ENCODE measurements around the gene KRT76. TPM values are rescaled to one million over a fixed set of nuclear protein-coding genes. Genes with fewer than 3 reads are reported as not detected.

The KRT76 gene
- total RNA-seq, 4 donors from 2014 or later: 0.15 TPM; not detected in 3

DNA sequence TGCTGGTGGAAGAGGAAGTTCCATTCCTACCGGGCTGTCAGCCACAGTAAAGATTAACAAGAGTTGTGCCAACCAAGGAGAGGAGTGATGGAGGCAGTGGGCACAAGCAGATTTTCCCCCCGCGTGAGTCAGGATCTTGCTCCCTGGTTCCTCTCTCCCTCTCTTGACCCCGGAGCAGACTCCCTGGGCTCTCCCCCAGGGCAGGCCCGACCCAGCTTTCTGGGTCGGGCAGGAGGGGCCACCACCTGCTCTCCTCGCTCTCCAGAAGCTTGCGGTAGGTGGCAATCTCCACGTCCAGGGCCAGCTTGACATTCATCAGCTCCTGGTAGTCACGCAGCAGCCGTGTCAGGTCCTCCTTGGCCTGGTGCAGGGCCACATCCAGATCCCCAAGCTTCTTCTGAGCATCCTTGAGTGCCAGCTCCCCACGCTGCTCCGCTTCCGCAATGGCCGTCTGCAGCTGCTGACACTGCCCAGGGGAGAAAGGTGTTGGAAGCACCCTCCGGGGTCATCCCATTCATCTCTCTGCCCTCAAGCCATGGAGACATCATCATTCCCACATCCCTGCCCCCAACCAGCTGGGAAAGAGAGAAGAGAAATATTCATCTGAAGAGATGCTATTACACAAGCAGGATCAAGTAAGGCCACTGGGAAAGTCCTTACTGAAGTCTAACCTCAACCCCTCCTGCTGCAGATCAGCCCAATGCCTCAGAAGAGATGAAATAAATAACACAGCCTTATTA lies 45.8 kb upstream of the KRT76 start:
- Histone ChIP-seq H3K9me3 (no peaks in the 10 kb centered on the region), H3K4me1 (peaks cover 0 to 4% (median 0%) of the 10 kb centered on the region in 3 donors), H3K36me3 (no peaks in the 10 kb centered on the region), H3K4me3 (no peak overlapping the region), H3K27ac (no peak overlapping the region), H3K27me3 (peaks cover 11% of the 10 kb centered on the region)
- 0% methylated on average over 1 of the region's 16 CpGs; no CpG with 5 or more reads in 1 of the 2 donors for WGBS, 2 donors (ENCODE audit: low coverage in 1 of 2)
- ATAC-seq: no peak
- TF ChIP-seq EP300 (IDR thresholded peaks at IDR 0.05): no peak
- TF ChIP-seq, protein P1, sequence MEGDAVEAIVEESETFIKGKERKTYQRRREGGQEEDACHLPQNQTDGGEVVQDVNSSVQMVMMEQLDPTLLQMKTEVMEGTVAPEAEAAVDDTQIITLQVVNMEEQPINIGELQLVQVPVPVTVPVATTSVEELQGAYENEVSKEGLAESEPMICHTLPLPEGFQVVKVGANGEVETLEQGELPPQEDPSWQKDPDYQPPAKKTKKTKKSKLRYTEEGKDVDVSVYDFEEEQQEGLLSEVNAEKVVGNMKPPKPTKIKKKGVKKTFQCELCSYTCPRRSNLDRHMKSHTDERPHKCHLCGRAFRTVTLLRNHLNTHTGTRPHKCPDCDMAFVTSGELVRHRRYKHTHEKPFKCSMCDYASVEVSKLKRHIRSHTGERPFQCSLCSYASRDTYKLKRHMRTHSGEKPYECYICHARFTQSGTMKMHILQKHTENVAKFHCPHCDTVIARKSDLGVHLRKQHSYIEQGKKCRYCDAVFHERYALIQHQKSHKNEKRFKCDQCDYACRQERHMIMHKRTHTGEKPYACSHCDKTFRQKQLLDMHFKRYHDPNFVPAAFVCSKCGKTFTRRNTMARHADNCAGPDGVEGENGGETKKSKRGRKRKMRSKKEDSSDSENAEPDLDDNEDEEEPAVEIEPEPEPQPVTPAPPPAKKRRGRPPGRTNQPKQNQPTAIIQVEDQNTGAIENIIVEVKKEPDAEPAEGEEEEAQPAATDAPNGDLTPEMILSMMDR (IDR thresholded peaks at IDR 0.05): no peak
- TF ChIP-seq POLR2AphosphoS5 (IDR thresholded peaks at IDR 0.05): no peak
- no peak for TF ChIP-seq POLR2A (IDR thresholded peaks at IDR 0.05)

DNA sequence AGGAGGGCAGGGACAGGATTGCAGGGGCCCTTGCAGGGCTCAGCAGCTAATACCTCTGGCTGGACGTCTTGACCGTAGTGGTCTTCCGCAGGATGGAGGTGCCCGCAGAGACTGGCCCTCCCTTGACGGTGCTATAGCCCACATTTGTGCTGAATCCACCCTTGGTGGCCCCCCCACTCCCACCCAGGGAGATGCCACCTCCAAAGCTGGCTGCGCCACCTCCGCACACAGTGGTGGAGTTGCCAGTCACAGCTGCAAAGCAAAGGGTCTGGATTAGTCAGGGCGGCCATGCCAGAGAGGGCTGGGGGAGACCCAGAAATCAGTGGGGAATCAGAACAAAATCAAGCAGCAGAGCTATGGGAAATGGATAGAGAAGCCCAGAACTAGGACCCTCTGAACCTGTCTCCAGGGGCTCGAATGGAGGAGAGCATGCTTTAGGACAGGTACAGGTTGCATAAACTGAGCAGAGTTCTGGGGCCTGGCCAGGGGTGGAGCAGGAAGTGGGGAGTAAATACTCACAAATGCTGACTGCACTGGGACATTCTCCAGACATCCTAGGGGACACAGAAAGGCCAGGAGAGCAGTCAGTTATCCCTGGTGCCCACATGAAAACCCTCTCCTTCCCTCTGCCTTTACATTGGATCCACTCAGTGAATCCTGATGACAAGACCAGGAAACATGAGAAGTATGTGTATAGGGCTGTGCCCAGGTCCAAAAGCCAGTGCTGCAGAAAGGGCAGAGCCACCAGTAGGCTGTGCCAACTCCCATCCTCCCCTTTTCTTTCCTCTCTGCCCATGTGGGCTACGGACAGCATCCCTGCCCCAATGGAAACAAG lies 44.9 kb upstream of the KRT76 start:
- ATAC-seq: no peak
- Histone ChIP-seq H3K27ac (no peak overlapping the region), H3K4me3 (no peak overlapping the region), H3K9me3 (no peaks in the 10 kb centered on the region), H3K36me3 (no peaks in the 10 kb centered on the region), H3K4me1 (peaks cover 0 to 4% (median 0%) of the 10 kb centered on the region in 3 donors), H3K27me3 (peaks cover 19% of the 10 kb centered on the region)
- WGBS, 2 donors (ENCODE audit: low coverage in 1 of 2): 43 to 65% methylated on average over 3 to 6 of the region's 10 CpGs
- TF ChIP-seq, protein P1 (IDR thresholded peaks at IDR 0.05): no peak
- TF ChIP-seq POLR2A (IDR thresholded peaks at IDR 0.05) (no peak), EP300 (IDR thresholded peaks at IDR 0.05) (no peak), POLR2AphosphoS5 (IDR thresholded peaks at IDR 0.05) (no peak)

DNA sequence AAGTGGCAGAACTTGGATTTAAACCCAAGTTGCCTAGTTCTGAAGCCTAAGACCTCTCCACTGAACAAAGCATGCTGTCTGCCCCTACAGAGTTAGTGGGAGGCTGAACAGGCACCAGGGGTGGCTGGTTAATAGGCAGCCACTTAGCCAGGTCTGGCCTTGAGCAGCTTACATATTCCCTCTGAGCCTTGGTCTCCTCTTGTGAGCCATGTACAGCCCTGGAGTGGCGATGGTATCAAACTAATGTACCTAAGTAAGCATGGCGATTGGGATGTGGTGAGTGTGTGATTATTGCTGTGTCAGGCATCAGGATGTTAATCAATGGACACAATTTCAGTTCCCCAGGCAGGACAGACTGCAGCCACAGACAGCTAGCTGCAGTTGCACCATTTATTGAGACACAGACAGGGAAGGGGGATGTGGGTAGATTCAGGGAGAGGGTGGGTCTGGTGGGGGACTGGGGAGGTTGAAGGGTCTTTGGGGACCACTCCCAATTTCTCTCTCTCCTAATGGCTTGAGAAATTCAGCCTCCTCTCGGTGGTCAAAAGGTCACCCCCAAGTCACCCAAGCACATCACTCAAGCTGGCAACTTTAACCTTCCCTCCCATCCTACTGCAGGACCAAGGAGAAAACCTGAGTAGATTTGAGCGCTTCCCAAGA lies 44.1 kb upstream of the KRT76 start:
- Histone ChIP-seq H3K9me3 (no peaks in the 10 kb centered on the region), H3K27ac (no peak overlapping the region), H3K4me3 (no peak overlapping the region), H3K4me1 (peaks cover 0 to 4% (median 0%) of the 10 kb centered on the region in 3 donors), H3K27me3 (peaks cover 21% of the 10 kb centered on the region), H3K36me3 (no peaks in the 10 kb centered on the region)
- ATAC-seq: no peak
- no peak for TF ChIP-seq POLR2AphosphoS5 (IDR thresholded peaks at IDR 0.05)
- TF ChIP-seq, protein P1 (IDR thresholded peaks at IDR 0.05): no peak
- TF ChIP-seq EP300 (IDR thresholded peaks at IDR 0.05): no peak
- TF ChIP-seq POLR2A (IDR thresholded peaks at IDR 0.05): no peak
- WGBS, 2 donors (ENCODE audit: low coverage in 1 of 2): 80 to 90% methylated on average over 1 to 4 of the region's 4 CpGs

DNA sequence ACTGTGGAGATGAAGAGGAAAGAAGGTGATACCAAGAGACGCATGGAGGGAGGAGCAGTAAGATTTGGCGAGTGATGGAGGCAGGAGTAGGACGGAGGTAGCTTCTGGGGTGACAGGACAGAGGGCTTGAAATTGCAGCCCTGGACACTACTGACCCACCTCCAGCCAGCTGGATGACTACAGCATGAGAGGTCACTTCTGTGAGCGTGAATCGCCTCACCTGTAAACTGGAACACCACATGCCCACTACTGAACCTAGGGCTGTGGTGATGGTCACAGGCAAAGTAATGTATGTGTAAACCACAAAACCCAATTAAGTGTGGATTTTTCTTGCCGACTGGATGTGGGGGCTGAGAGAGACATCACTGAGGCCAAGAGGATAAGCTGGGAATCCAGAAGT lies 43.4 kb upstream of the KRT76 start:
- Histone ChIP-seq H3K9me3 (no peaks in the 10 kb centered on the region), H3K27me3 (peaks cover 21% of the 10 kb centered on the region), H3K4me3 (no peak overlapping the region), H3K4me1 (peaks cover 0 to 4% (median 0%) of the 10 kb centered on the region in 3 donors), H3K36me3 (no peaks in the 10 kb centered on the region), H3K27ac (no peak overlapping the region)
- no peak for TF ChIP-seq POLR2AphosphoS5 (IDR thresholded peaks at IDR 0.05)
- TF ChIP-seq EP300 (IDR thresholded peaks at IDR 0.05): no peak
- TF ChIP-seq, protein P1 (IDR thresholded peaks at IDR 0.05): no peak
- TF ChIP-seq POLR2A (IDR thresholded peaks at IDR 0.05): no peak
- no peak for ATAC-seq
- WGBS, 2 donors (ENCODE audit: low coverage in 1 of 2): 86% methylated on average over 6 of the region's 6 CpGs; no CpG with 5 or more reads in 1 of the 2 donors

All from gastroesophageal sphincter (tissue), 4 donors.